ENCODE data around the gene NPAS2. TPM values are rescaled to one million over a fixed set of nuclear protein-coding genes. Genes with fewer than 3 reads are reported as not detected.

NPAS2 gene
- total RNA-seq, 3 donors from 2014 or later (not counting 1 experiment from before 2014, with no cell fraction given): not detected

GRCh38 chr2:100944617-100945432 is 124.9 kb downstream of the NPAS2 start:
- H3K4me1 ChIP-seq (ENCODE audit: control insufficient read depth, insufficient read depth, low read length): no peaks in the 10 kb centered on the region
- intact Hi-C loops (cut with micrococcal nuclease): no loop called here
- ATAC-seq: no peak
- no peaks in the 10 kb centered on the region for H3K9me3 ChIP-seq (ENCODE audit: control insufficient read depth, insufficient read depth, low read length)
- H3K27ac ChIP-seq (ENCODE audit: low read length): no peak overlapping the region
- H3K9me3 Mint-ChIP-seq: no peaks in the 10 kb centered on the region
- TF ChIP-seq, protein P1, sequence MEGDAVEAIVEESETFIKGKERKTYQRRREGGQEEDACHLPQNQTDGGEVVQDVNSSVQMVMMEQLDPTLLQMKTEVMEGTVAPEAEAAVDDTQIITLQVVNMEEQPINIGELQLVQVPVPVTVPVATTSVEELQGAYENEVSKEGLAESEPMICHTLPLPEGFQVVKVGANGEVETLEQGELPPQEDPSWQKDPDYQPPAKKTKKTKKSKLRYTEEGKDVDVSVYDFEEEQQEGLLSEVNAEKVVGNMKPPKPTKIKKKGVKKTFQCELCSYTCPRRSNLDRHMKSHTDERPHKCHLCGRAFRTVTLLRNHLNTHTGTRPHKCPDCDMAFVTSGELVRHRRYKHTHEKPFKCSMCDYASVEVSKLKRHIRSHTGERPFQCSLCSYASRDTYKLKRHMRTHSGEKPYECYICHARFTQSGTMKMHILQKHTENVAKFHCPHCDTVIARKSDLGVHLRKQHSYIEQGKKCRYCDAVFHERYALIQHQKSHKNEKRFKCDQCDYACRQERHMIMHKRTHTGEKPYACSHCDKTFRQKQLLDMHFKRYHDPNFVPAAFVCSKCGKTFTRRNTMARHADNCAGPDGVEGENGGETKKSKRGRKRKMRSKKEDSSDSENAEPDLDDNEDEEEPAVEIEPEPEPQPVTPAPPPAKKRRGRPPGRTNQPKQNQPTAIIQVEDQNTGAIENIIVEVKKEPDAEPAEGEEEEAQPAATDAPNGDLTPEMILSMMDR (IDR thresholded peaks at IDR 0.05): no peak
- H3K27me3 Mint-ChIP-seq (ENCODE audit: low read depth in 2 of 2): peaks cover 0 to 13% of the 10 kb centered on the region in 2 donors
- no peak overlapping the region for H3K4me3 ChIP-seq (ENCODE audit: low read length)
- peaks cover 0 to 4% of the 10 kb centered on the region in 2 donors for H3K4me1 Mint-ChIP-seq
- H3K36me3 ChIP-seq (ENCODE audit: control insufficient read depth, insufficient read depth, low read length): no peaks in the 10 kb centered on the region
- no peaks in the 10 kb centered on the region for H3K27me3 ChIP-seq (ENCODE audit: control insufficient read depth, insufficient read depth, low read length)
- H3K27ac Mint-ChIP-seq: no peak overlapping the region
- DNase-seq: no peak
- no peak overlapping the region for H3K4me3 Mint-ChIP-seq
- 84% methylated on average over 19 of the region's 19 CpGs for WGBS (ENCODE audit: insufficient coverage)
- no peaks in the 10 kb centered on the region for H3K36me3 Mint-ChIP-seq

DNA sequence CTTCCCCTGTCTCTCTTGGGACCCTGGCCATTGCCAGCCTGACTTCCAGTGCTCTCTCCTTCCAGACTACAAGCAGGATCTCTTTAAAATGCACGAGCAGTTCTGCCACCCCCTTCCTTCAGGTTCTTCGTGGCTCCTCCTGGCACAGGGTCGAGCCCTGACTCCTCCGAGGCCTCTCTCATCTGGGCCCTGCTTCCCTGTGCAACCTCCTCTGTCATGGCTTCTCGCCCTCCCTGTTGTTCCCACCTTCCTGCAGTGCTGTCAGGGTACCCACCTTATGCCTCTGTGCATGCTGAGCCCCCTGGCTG is 125.4 kb downstream of the NPAS2 start:
- DNase-seq (no peak), ATAC-seq (no peak)
- Mint-ChIP-seq H3K4me1 (peaks cover 0 to 4% of the 10 kb centered on the region in 2 donors), H3K27me3 (ENCODE audit: low read depth in 2 of 2) (peaks cover 0 to 13% of the 10 kb centered on the region in 2 donors), H3K4me3 (no peak overlapping the region), H3K27ac (no peak overlapping the region), H3K9me3 (no peaks in the 10 kb centered on the region), H3K36me3 (no peaks in the 10 kb centered on the region)
- Histone ChIP-seq H3K27ac (ENCODE audit: low read length) (no peak overlapping the region), H3K4me1 (ENCODE audit: control insufficient read depth, insufficient read depth, low read length) (no peaks in the 10 kb centered on the region), H3K9me3 (ENCODE audit: control insufficient read depth, insufficient read depth, low read length) (no peaks in the 10 kb centered on the region), H3K36me3 (ENCODE audit: control insufficient read depth, insufficient read depth, low read length) (no peaks in the 10 kb centered on the region), H3K27me3 (ENCODE audit: control insufficient read depth, insufficient read depth, low read length) (no peaks in the 10 kb centered on the region), H3K4me3 (ENCODE audit: low read length) (no peak overlapping the region)
- intact Hi-C loops (cut with micrococcal nuclease): no loop called here
- WGBS (ENCODE audit: insufficient coverage): 71% methylated on average over 5 of the region's 5 CpGs
- TF ChIP-seq, protein P1 (IDR thresholded peaks at IDR 0.05): no peak

- H3K27ac Mint-ChIP-seq: no peak overlapping the region
- intact Hi-C loops (cut with micrococcal nuclease): no loop called here
- TF ChIP-seq, protein P1 (IDR thresholded peaks at IDR 0.05): no peak
Observed at GRCh38 chr2:100945930-100946607, 126.1 kb downstream of the NPAS2 start.

More at GRCh38 chr2:100945930-100946607, 126.1 kb downstream of the NPAS2 start:
- Histone ChIP-seq H3K27me3 (ENCODE audit: control insufficient read depth, insufficient read depth, low read length) (no peaks in the 10 kb centered on the region), H3K36me3 (ENCODE audit: control insufficient read depth, insufficient read depth, low read length) (no peaks in the 10 kb centered on the region), H3K27ac (ENCODE audit: low read length) (no peak overlapping the region), H3K9me3 (ENCODE audit: control insufficient read depth, insufficient read depth, low read length) (no peaks in the 10 kb centered on the region), H3K4me1 (ENCODE audit: control insufficient read depth, insufficient read depth, low read length) (no peaks in the 10 kb centered on the region), H3K4me3 (ENCODE audit: low read length) (no peak overlapping the region)
- DNase-seq (no peak), ATAC-seq (no peak)
- WGBS (ENCODE audit: insufficient coverage): 72% methylated on average over 8 of the region's 8 CpGs
- H3K9me3 Mint-ChIP-seq: no peaks in the 10 kb centered on the region
- peaks cover 0 to 13% of the 10 kb centered on the region in 2 donors for H3K27me3 Mint-ChIP-seq (ENCODE audit: low read depth in 2 of 2)
- no peaks in the 10 kb centered on the region for H3K4me1 Mint-ChIP-seq
- no peak overlapping the region for H3K4me3 Mint-ChIP-seq
- no peaks in the 10 kb centered on the region for H3K36me3 Mint-ChIP-seq

All from natural killer cell (primary cell).